Liver (tissue), 3 donors: Measurements from ENCODE around the gene TMEM100.
"Not testable (repeated sequence)": the region's sequence is repeated elsewhere in the genome, so short reads cannot be mapped to it uniquely, and the experiment has no call there.

Experiments
- ATF3 ChIP-seq: IDR thresholded peaks from 2 replicates; pipeline ENCODE4 v1.6.1; 2016; ENCODE audit warnings: antibody characterized with exemption
- EGR1 ChIP-seq, 2 donors: IDR thresholded peaks; 2 replicates each; pipeline ENCODE4 v1.6.1; 2016 to 2018; ENCODE audit warnings: antibody characterized with exemption in 2 of 2, low read depth in 2 of 2
- FOXA1 ChIP-seq: IDR thresholded peaks from 2 replicates; pipeline ENCODE4 v1.6.1; 2016; ENCODE audit warnings: antibody characterized with exemption
- RAD21 ChIP-seq, 2 donors: IDR thresholded peaks; 2 replicates each; pipeline ENCODE4 v1.6.1; 2016; ENCODE audit warnings: antibody characterized with exemption in 2 of 2, mild to moderate bottlenecking in 2 of 2
- RXRA ChIP-seq, 2 donors: IDR thresholded peaks; 2 replicates each; pipeline ENCODE4 v1.6.1; 2017 to 2018; ENCODE audit warnings: antibody characterized with exemption in 2 of 2, mild to moderate bottlenecking in 1 of 2
- TAF1 ChIP-seq: conservative IDR thresholded peaks from 2 replicates; pipeline ENCODE4 v1.6.1; 2016; ENCODE audit warnings: antibody characterized with exemption, mild to moderate bottlenecking
- YY1 ChIP-seq: IDR thresholded peaks from 2 replicates; pipeline ENCODE4 v1.6.1; 2016; ENCODE audit warnings: antibody characterized with exemption, mild to moderate bottlenecking
- ZBTB33 ChIP-seq: IDR thresholded peaks from 2 replicates; pipeline ENCODE4 v1.6.1; 2016; ENCODE audit warnings: antibody characterized with exemption
- TF ChIP-seq, protein P1 (sequence below): fragments of 150-350 bp; IDR thresholded peaks from 2 replicates; pipeline ENCODE4 v1.5.1; 2017; ENCODE audit warnings: improper control_type of control experiment, low read depth, low read length; ENCODE audit not compliant: missing input control
- TF ChIP-seq, protein P2 (sequence below): IDR thresholded peaks from 2 replicates; pipeline ENCODE4 v1.6.1; 2016; ENCODE audit warnings: antibody characterized with exemption, mild to moderate bottlenecking
- donor health status: healthy.
- donor health status: healthy.

DNA sequence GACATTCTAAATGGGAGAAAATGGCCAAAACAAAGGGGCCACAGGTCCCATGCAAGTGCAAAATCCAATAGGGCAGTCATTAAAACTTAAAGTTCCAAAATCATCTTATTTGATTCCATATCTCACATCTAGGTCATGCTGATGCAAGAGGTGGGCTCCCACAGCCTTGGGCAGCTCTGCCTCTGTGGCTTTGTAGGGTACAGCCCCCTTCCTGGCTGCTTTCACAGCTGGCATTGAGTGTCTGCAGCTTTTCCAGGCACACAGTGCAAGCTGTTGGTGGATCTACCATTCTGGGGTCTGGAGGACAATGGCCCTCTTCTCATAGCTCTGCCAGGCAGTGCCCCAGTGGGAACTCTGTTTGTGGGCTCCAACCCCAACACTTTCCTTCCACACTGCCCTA lies 50.7 kb downstream of the TMEM100 start:
- TF ChIP-seq RXRA (IDR thresholded peaks at IDR 0.05); FOXA1; TAF1; ATF3; RAD21 (IDR thresholded peaks at IDR 0.05); YY1; EGR1 (IDR thresholded peaks at IDR 0.05; ENCODE audit: low read depth in 2 of 2); ZBTB33: not testable (repeated sequence)
- TF ChIP-seq, protein P1, sequence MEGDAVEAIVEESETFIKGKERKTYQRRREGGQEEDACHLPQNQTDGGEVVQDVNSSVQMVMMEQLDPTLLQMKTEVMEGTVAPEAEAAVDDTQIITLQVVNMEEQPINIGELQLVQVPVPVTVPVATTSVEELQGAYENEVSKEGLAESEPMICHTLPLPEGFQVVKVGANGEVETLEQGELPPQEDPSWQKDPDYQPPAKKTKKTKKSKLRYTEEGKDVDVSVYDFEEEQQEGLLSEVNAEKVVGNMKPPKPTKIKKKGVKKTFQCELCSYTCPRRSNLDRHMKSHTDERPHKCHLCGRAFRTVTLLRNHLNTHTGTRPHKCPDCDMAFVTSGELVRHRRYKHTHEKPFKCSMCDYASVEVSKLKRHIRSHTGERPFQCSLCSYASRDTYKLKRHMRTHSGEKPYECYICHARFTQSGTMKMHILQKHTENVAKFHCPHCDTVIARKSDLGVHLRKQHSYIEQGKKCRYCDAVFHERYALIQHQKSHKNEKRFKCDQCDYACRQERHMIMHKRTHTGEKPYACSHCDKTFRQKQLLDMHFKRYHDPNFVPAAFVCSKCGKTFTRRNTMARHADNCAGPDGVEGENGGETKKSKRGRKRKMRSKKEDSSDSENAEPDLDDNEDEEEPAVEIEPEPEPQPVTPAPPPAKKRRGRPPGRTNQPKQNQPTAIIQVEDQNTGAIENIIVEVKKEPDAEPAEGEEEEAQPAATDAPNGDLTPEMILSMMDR, result not testable (repeated sequence)
- TF ChIP-seq, protein P2, sequence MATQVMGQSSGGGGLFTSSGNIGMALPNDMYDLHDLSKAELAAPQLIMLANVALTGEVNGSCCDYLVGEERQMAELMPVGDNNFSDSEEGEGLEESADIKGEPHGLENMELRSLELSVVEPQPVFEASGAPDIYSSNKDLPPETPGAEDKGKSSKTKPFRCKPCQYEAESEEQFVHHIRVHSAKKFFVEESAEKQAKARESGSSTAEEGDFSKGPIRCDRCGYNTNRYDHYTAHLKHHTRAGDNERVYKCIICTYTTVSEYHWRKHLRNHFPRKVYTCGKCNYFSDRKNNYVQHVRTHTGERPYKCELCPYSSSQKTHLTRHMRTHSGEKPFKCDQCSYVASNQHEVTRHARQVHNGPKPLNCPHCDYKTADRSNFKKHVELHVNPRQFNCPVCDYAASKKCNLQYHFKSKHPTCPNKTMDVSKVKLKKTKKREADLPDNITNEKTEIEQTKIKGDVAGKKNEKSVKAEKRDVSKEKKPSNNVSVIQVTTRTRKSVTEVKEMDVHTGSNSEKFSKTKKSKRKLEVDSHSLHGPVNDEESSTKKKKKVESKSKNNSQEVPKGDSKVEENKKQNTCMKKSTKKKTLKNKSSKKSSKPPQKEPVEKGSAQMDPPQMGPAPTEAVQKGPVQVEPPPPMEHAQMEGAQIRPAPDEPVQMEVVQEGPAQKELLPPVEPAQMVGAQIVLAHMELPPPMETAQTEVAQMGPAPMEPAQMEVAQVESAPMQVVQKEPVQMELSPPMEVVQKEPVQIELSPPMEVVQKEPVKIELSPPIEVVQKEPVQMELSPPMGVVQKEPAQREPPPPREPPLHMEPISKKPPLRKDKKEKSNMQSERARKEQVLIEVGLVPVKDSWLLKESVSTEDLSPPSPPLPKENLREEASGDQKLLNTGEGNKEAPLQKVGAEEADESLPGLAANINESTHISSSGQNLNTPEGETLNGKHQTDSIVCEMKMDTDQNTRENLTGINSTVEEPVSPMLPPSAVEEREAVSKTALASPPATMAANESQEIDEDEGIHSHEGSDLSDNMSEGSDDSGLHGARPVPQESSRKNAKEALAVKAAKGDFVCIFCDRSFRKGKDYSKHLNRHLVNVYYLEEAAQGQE, result not testable (repeated sequence)
